ENCODE results near the gene ERCC6L. TPM values are rescaled to one million over a fixed set of nuclear protein-coding genes. Genes with fewer than 3 reads are reported as not detected.

ERCC6L gene
- total and polyA plus RNA-seq, 2 of the 4 experiments (the other 2 are of a cell fraction) = 2.3 to 5.4 TPM

DNA sequence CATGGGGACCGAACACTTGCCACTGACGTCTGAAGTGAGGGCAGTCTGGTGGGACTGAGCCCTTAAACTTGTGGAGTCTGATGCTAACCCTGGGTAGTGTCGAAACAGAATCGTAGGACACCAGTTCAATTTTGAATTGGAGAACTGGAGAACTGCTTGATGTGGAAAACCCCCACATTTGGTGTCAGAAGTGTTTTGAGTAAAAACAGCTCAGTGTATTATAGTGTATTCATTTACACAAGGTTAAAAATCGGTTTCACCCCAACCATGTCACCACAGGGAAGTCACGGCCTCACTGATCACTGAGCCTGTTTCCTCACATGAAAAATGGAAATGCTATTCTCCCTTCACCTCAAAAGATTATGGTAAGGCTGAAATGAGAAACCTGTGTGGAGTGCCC is 35.4 kb downstream of the ERCC6L start:
- Histone ChIP-seq H4K91ac (ENCODE audit: insufficient read depth, low read depth, low read length) (no peak overlapping the region), H2AK5ac (ENCODE audit: low read depth, low read length) (no peak overlapping the region), H3K4me3 (ENCODE audit: insufficient read depth, low read depth, low read length) (no peak overlapping the region), H4K5ac (ENCODE audit: low read depth, low read length) (no peak overlapping the region), H3K9me1 (ENCODE audit: insufficient read depth, low read length) (no peaks in the 10 kb centered on the region), H4K20me1 (ENCODE audit: insufficient read depth, low read length) (no peaks in the 10 kb centered on the region), H3K23ac (ENCODE audit: low read depth, low read length) (no peak overlapping the region), H2AK9ac (replicated peaks; ENCODE audit: low read depth, low read length, poor library complexity) (no peak overlapping the region), H2BK120ac (ENCODE audit: low read depth, low read length) (no peak overlapping the region), H3K4ac (ENCODE audit: low read depth, low read length) (no peak overlapping the region), H2BK20ac (ENCODE audit: low read depth, low read length) (no peak overlapping the region), H3K27me3 (ENCODE audit: control insufficient read depth, insufficient read depth, low read length) (no peaks in the 10 kb centered on the region; the same call in 1 of the 2 replicates), H3K4me2 (ENCODE audit: low read depth, low read length) (no peak overlapping the region), H2BK15ac (ENCODE audit: low read depth, low read length) (no peak overlapping the region), H3K36me3 (ENCODE audit: control insufficient read depth, insufficient read depth, low read length) (peaks cover 12% of the 10 kb centered on the region), H3K14ac (replicated peaks; ENCODE audit: low read depth, low read length) (no peak overlapping the region), H3K27ac (ENCODE audit: insufficient read depth, low read length) (no peak overlapping the region), H4K8ac (ENCODE audit: low read depth in 2 of 2, low read length in 2 of 2) (no peak overlapping the region), H3K79me1 (ENCODE audit: low read depth in 1 of 2, low read length in 2 of 2) (peaks cover 11 to 15% of the 10 kb centered on the region in 2 experiments), H2BK5ac (ENCODE audit: low read depth, low read length, poor library complexity, severe bottlenecking) (no peak overlapping the region), H3K18ac (ENCODE audit: low read depth, low read length) (no peak overlapping the region), H3K9me3 (ENCODE audit: control insufficient read depth, insufficient read depth, low read length) (no peaks in the 10 kb centered on the region), H3K9ac (ENCODE audit: low read depth, low read length) (no peak overlapping the region), H2AFZ (replicated peaks; ENCODE audit: low read length, poor library complexity) (no peak overlapping the region), H3K56ac (ENCODE audit: extremely low read depth, insufficient read depth, low read length) (no peak overlapping the region), H3K4me1 (ENCODE audit: control insufficient read depth, insufficient read depth, low read length) (no peaks in the 10 kb centered on the region)
- DNase-seq (no peak), ATAC-seq (ENCODE audit: low read depth) (no peak)
- dilution Hi-C loops (cut with HindIII; ENCODE audit: low sequenced_read_pairs, unreplicated experiment) (no loop called here), intact Hi-C loops (cut with micrococcal nuclease) (no loop called here), in situ Hi-C loops (cut with MboI; ENCODE audit: low sequenced_read_pairs) (no loop called here)
- no TSS peak for BruUV-seq (replicated peaks)
- ChIA-PET CTCF (no interaction called here), POLR2A (ENCODE audit: unreplicated experiment) (no interaction called here)
- TF ChIP-seq BHLHE40 (IDR thresholded peaks at IDR 0.05; ENCODE audit: low read depth, low read length) (no peak), RCOR1 (IDR thresholded peaks at IDR 0.05; ENCODE audit: insufficient replicate concordance, low read length) (no peak), MAFK (IDR thresholded peaks at IDR 0.05; ENCODE audit: low read depth, low read length) (no peak), RAD21 (IDR thresholded peaks at IDR 0.05; ENCODE audit: low read length) (no peak), CHD1 (IDR thresholded peaks at IDR 0.05; ENCODE audit: low read depth, low read length) (no peak), CTCF (conservative IDR thresholded peaks at IDR 0.05; ENCODE audit: low read depth, low read length) (no peak), SMC3 (IDR thresholded peaks at IDR 0.05; ENCODE audit: low read depth, low read length) (no peak), MXI1 (IDR thresholded peaks at IDR 0.05; ENCODE audit: borderline replicate concordance, low read depth, low read length) (no peak), MAZ (IDR thresholded peaks at IDR 0.05; ENCODE audit: borderline replicate concordance, low read depth, low read length) (no peak), RFX5 (IDR thresholded peaks at IDR 0.05; ENCODE audit: low read depth, low read length) (no peak), POLR2A (IDR thresholded peaks at IDR 0.05; ENCODE audit: low read depth, low read length) (no peak), NFE2L2 (IDR thresholded peaks at IDR 0.05; ENCODE audit: low read depth, low read length) (no peak), FOS (IDR thresholded peaks at IDR 0.05; ENCODE audit: low read depth, low read length) (no peak), CEBPB (IDR thresholded peaks at IDR 0.05; ENCODE audit: low read depth, low read length) (no peak)
- TF ChIP-seq, protein P1, sequence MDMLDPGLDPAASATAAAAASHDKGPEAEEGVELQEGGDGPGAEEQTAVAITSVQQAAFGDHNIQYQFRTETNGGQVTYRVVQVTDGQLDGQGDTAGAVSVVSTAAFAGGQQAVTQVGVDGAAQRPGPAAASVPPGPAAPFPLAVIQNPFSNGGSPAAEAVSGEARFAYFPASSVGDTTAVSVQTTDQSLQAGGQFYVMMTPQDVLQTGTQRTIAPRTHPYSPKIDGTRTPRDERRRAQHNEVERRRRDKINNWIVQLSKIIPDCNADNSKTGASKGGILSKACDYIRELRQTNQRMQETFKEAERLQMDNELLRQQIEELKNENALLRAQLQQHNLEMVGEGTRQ (IDR thresholded peaks at IDR 0.05; ENCODE audit: low read depth, low read length) = no peak
- TF ChIP-seq, protein P2, sequence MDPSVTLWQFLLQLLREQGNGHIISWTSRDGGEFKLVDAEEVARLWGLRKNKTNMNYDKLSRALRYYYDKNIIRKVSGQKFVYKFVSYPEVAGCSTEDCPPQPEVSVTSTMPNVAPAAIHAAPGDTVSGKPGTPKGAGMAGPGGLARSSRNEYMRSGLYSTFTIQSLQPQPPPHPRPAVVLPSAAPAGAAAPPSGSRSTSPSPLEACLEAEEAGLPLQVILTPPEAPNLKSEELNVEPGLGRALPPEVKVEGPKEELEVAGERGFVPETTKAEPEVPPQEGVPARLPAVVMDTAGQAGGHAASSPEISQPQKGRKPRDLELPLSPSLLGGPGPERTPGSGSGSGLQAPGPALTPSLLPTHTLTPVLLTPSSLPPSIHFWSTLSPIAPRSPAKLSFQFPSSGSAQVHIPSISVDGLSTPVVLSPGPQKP (IDR thresholded peaks at IDR 0.05; ENCODE audit: borderline replicate concordance, low read depth, low read length) = no peak
- WGBS, 2 experiments (ENCODE audit: extremely low coverage in 2 of 2, insufficient read length in 1 of 2) = 100% methylated on average over 1 of the region's 6 CpGs; no CpG with 5 or more reads in 1 of the 2 experiments

All from IMR-90 (cell line).